ENCODE measurements around the gene EIF4G2.

EIF4G2 gene

DNA sequence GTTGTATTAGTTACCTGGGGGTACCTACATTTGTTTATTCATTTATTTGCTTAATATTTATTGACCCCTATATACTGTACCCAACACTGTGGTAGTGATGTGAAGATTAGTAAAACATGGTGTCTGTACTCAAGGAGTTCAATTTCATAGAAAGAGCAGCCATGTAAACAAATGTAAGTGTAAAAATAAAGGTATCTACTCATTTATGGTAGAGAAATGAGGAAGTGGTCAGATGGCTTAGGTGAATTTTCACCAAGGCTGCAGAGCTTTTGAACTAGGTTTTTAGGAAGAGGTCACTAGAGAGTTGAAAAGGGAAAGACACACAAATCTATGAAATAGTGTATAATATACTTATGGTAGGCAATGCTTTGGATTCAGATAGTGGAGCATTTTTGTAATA lies 46.5 kb downstream of the EIF4G2 start:
- Histone ChIP-seq H3K9ac (ENCODE audit: low read length) (no peak overlapping the region), H3K36me3 (ENCODE audit: control insufficient read depth in 1 of 2, insufficient read depth in 2 of 2, low read depth in 1 of 2, low read length in 2 of 2) (peaks cover 13 to 73% of the 10 kb centered on the region in 2 experiments), H3K4me2 (ENCODE audit: low read length, poor library complexity, severe bottlenecking) (no peak overlapping the region), H3K27me3 (ENCODE audit: control insufficient read depth in 1 of 2, insufficient read depth in 1 of 2, low read length in 2 of 2) (no peaks in the 10 kb centered on the region), H3K79me1 (replicated peaks; ENCODE audit: low read length, poor library complexity, severe bottlenecking) (peaks cover 11% of the 10 kb centered on the region), H2BK15ac (ENCODE audit: low read depth, poor library complexity, severe bottlenecking) (no peak overlapping the region), H4K91ac (ENCODE audit: low read length) (no peak overlapping the region), H3K4me1 (ENCODE audit: control insufficient read depth, insufficient read depth, low read depth, low read length) (peaks cover 3% of the 10 kb centered on the region), H3K9me3 (ENCODE audit: control insufficient read depth, low read length) (no peaks in the 10 kb centered on the region), H2BK120ac (ENCODE audit: low read depth, low read length) (no peak overlapping the region), H3K4ac (ENCODE audit: low read depth in 1 of 2, low read length in 2 of 2) (no peak overlapping the region), H2AFZ (ENCODE audit: low read depth, low read length) (no peak overlapping the region), H2AK5ac (ENCODE audit: low read length, severe bottlenecking) (no peak overlapping the region), H3K14ac (ENCODE audit: low read length in 2 of 2) (no peak overlapping the region), H3K23ac (ENCODE audit: low read length in 2 of 2) (no peak overlapping the region), H2BK12ac (ENCODE audit: low read length in 2 of 2) (no peak overlapping the region), H3K27ac (ENCODE audit: low read length, poor library complexity, severe bottlenecking) (no peak overlapping the region), H3K18ac (ENCODE audit: low read depth in 1 of 2, low read length in 2 of 2) (no peak overlapping the region), H3K4me3 (ENCODE audit: insufficient read depth in 1 of 2, low read depth in 1 of 2, low read length in 2 of 2) (no peak overlapping the region), H2BK5ac (ENCODE audit: low read depth, low read length, poor library complexity, severe bottlenecking) (no peak overlapping the region), H4K8ac (ENCODE audit: low read length) (no peak overlapping the region)
- no peak for DNase-seq

DNA sequence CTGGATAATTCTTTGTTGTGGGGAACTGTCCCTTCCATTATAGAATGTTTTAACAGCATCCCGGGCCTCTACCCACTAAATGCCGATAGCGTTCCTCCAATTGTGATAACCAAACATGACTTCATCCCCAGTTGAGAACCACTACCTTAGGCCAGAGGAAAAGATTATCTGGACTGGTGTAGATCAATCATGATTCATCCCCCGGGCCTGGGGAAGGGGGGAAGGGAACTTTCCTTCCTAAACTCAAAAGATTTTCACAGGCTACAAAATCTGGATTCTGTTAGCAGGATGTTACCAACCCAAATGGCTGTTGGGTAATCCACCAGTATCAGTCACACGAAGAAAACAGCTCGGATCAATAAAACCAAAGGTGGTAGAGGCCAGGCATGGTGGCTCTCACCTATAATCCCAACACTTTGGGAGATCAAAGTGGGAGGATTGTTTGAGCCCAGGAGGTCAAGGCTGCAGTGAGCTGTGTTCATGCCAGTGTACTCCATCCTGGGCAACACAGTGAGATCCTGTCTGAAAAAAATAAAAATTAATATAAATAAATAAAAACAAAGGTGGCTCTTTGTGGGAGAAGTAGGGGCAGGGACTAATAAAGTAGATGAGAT lies 47.5 kb downstream of the EIF4G2 start:
- Histone ChIP-seq H3K23ac (ENCODE audit: low read length in 2 of 2) (no peak overlapping the region), H3K14ac (ENCODE audit: low read length in 2 of 2) (no peak overlapping the region), H2AK5ac (ENCODE audit: low read length, severe bottlenecking) (no peak overlapping the region), H3K27ac (ENCODE audit: low read length, poor library complexity, severe bottlenecking) (no peak overlapping the region), H3K4me2 (ENCODE audit: low read length, poor library complexity, severe bottlenecking) (no peak overlapping the region), H3K4me3 (ENCODE audit: insufficient read depth in 1 of 2, low read depth in 1 of 2, low read length in 2 of 2) (no peak overlapping the region), H4K8ac (ENCODE audit: low read length) (no peak overlapping the region), H3K27me3 (ENCODE audit: control insufficient read depth in 1 of 2, insufficient read depth in 1 of 2, low read length in 2 of 2) (no peaks in the 10 kb centered on the region), H3K4me1 (ENCODE audit: control insufficient read depth, insufficient read depth, low read depth, low read length) (peaks cover 3% of the 10 kb centered on the region), H3K4ac (ENCODE audit: low read depth in 1 of 2, low read length in 2 of 2) (no peak overlapping the region), H3K18ac (ENCODE audit: low read depth in 1 of 2, low read length in 2 of 2) (no peak overlapping the region), H3K79me1 (replicated peaks; ENCODE audit: low read length, poor library complexity, severe bottlenecking) (peaks cover 13% of the 10 kb centered on the region), H2BK15ac (ENCODE audit: low read depth, poor library complexity, severe bottlenecking) (no peak overlapping the region), H3K9me3 (ENCODE audit: control insufficient read depth, low read length) (no peaks in the 10 kb centered on the region), H3K9ac (ENCODE audit: low read length) (no peak overlapping the region), H2BK5ac (ENCODE audit: low read depth, low read length, poor library complexity, severe bottlenecking) (no peak overlapping the region), H2BK120ac (ENCODE audit: low read depth, low read length) (no peak overlapping the region), H3K36me3 (ENCODE audit: control insufficient read depth in 1 of 2, insufficient read depth in 2 of 2, low read depth in 1 of 2, low read length in 2 of 2) (peaks cover 17 to 83% of the 10 kb centered on the region in 2 experiments), H4K91ac (ENCODE audit: low read length) (no peak overlapping the region), H2BK12ac (ENCODE audit: low read length in 2 of 2) (no peak overlapping the region), H2AFZ (ENCODE audit: low read depth, low read length) (no peak overlapping the region)
- 100% methylated on average over 2 of the region's 6 CpGs for WGBS
- DNase-seq: no peak

DNA sequence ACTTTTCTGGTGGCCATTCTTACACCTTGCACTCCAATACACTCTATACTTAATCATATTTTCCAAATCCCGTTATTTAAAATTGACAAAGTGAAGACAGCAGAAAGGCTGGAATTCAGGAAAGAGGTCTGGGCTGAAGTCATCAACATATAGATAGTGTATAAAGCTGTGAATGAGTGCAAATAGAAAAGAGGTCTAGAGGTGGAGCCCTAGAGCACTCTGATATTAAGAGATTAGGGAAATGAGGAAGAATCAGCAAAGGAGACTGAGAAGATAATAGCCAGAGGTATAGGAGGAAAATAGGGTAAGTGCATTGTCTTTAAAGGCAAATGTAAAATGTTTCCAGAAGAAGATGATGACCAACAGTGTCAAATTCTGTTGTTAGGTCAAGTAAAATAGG lies 49.8 kb downstream of the EIF4G2 start:
- H2BK12ac ChIP-seq (ENCODE audit: low read length in 2 of 2): no peak overlapping the region
- H3K79me1 ChIP-seq (replicated peaks; ENCODE audit: low read length, poor library complexity, severe bottlenecking): peaks cover 10% of the 10 kb centered on the region
- no peak overlapping the region for H3K4me3 ChIP-seq (ENCODE audit: insufficient read depth in 1 of 2, low read depth in 1 of 2, low read length in 2 of 2)
- H3K4ac ChIP-seq (ENCODE audit: low read depth in 1 of 2, low read length in 2 of 2): no peak overlapping the region
- DNase-seq: no peak
- no peaks in the 10 kb centered on the region for H3K9me3 ChIP-seq (ENCODE audit: control insufficient read depth, low read length)
- H3K18ac ChIP-seq (ENCODE audit: low read depth in 1 of 2, low read length in 2 of 2): no peak overlapping the region
- H2BK15ac ChIP-seq (ENCODE audit: low read depth, poor library complexity, severe bottlenecking): no peak overlapping the region
- WGBS: 100% methylated on average over 1 of the region's 1 CpG
- H3K36me3 ChIP-seq (ENCODE audit: control insufficient read depth in 1 of 2, insufficient read depth in 2 of 2, low read depth in 1 of 2, low read length in 2 of 2): peaks cover 13 to 94% of the 10 kb centered on the region in 2 experiments
- H2AK5ac ChIP-seq (ENCODE audit: low read length, severe bottlenecking): no peak overlapping the region
- H4K8ac ChIP-seq (ENCODE audit: low read length): no peak overlapping the region
- no peak overlapping the region for H3K14ac ChIP-seq (ENCODE audit: low read length in 2 of 2)
- H2BK120ac ChIP-seq (ENCODE audit: low read depth, low read length): no peak overlapping the region
- no peak overlapping the region for H3K9ac ChIP-seq (ENCODE audit: low read length)
- peaks cover 3% of the 10 kb centered on the region for H3K4me1 ChIP-seq (ENCODE audit: control insufficient read depth, insufficient read depth, low read depth, low read length)
- H3K4me2 ChIP-seq (ENCODE audit: low read length, poor library complexity, severe bottlenecking): no peak overlapping the region
- H3K23ac ChIP-seq (ENCODE audit: low read length in 2 of 2): no peak overlapping the region
- H4K91ac ChIP-seq (ENCODE audit: low read length): no peak overlapping the region
- no peak overlapping the region for H3K27ac ChIP-seq (ENCODE audit: low read length, poor library complexity, severe bottlenecking)
- H2AFZ ChIP-seq (ENCODE audit: low read depth, low read length): no peak overlapping the region
- no peak overlapping the region for H2BK5ac ChIP-seq (ENCODE audit: low read depth, low read length, poor library complexity, severe bottlenecking)
- H3K27me3 ChIP-seq (ENCODE audit: control insufficient read depth in 1 of 2, insufficient read depth in 1 of 2, low read length in 2 of 2): no peaks in the 10 kb centered on the region

DNA sequence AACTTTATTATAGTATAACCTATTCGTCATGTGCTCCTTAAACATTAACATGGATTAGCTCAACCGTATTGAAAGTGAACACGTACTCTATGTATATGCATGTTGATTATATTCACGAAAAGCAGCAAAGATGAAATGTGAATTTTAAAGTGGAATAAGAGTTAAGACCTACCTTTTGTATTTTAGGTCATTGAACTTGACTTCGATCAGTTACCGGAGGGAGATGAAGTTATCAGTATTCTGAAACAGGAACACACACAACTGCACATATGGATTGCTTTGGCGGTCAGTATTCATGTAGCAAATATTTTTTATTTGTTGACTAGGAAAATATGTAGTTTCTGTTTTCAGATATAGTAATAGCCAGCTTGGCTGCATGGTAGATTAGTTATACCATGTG lies 56.2 kb downstream of the EIF4G2 start:
- Histone ChIP-seq H3K4ac (ENCODE audit: low read depth in 1 of 2, low read length in 2 of 2) (no peak overlapping the region), H2AFZ (ENCODE audit: low read depth, low read length) (no peak overlapping the region), H2BK120ac (ENCODE audit: low read depth, low read length) (no peak overlapping the region), H3K4me3 (ENCODE audit: insufficient read depth in 1 of 2, low read depth in 1 of 2, low read length in 2 of 2) (peak overlapping the region in 1 of 2 experiments; percentile 93), H3K36me3 (ENCODE audit: control insufficient read depth in 1 of 2, insufficient read depth in 2 of 2, low read depth in 1 of 2, low read length in 2 of 2) (peaks cover 6 to 49% of the 10 kb centered on the region in 2 experiments), H3K79me1 (replicated peaks; ENCODE audit: low read length, poor library complexity, severe bottlenecking) (peaks cover 7% of the 10 kb centered on the region), H2AK5ac (ENCODE audit: low read length, severe bottlenecking) (no peak overlapping the region), H4K8ac (ENCODE audit: low read length) (no peak overlapping the region), H4K91ac (ENCODE audit: low read length) (no peak overlapping the region), H3K23ac (ENCODE audit: low read length in 2 of 2) (no peak overlapping the region), H3K9ac (ENCODE audit: low read length) (peak overlapping the region; percentile 93), H2BK5ac (ENCODE audit: low read depth, low read length, poor library complexity, severe bottlenecking) (no peak overlapping the region), H2BK12ac (ENCODE audit: low read length in 2 of 2) (no peak overlapping the region), H3K4me2 (ENCODE audit: low read length, poor library complexity, severe bottlenecking) (no peak overlapping the region), H2BK15ac (ENCODE audit: low read depth, poor library complexity, severe bottlenecking) (no peak overlapping the region), H3K4me1 (ENCODE audit: control insufficient read depth, insufficient read depth, low read depth, low read length) (peaks cover 3% of the 10 kb centered on the region), H3K18ac (ENCODE audit: low read depth in 1 of 2, low read length in 2 of 2) (no peak overlapping the region), H3K27me3 (ENCODE audit: control insufficient read depth in 1 of 2, insufficient read depth in 1 of 2, low read length in 2 of 2) (no peaks in the 10 kb centered on the region), H3K27ac (ENCODE audit: low read length, poor library complexity, severe bottlenecking) (no peak overlapping the region), H3K9me3 (ENCODE audit: control insufficient read depth, low read length) (no peaks in the 10 kb centered on the region), H3K14ac (ENCODE audit: low read length in 2 of 2) (no peak overlapping the region)
- no peak for DNase-seq
- 92% methylated on average over 7 of the region's 7 CpGs for WGBS
